ENCODE data around the gene SOX1.

DNA sequence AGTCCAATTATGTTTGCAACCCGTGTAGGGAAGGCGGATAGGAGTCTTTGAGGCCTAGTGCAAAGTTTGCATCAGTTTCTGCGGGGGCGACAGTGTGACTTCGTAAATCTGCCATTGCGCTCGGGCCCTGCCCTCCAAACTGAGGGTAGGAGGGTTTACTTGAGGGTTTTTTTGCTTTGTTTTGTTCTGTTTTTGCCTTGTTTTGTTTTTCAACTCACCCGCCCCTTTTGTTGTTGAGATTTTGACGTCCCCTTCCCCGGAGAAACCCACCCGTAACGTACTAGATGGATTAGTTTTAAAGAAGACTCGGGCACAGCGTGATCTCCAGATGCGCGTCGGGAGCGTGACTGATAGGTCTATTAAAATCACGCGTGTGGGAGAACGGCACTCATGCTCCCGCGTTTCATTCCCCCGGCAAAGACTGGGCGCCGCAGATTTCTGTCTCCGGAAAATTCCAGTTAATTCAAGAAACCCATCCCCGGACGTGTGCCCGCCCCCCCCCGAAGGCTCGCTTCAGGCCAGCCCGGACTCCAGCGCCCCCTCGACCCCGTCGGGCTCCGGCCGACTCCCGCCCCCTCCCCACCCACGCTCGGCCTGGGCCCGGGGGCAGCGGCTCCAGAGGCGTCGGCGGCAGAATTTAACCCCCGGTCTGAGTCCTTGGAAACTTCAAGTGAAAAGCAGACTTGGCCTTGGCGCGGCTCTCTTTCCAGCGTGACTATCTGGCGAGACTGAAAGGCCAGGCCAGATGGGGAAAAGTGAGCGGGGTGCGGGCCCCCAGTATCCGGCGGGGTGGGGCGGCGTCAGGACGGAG, 5.0 kb downstream of the SOX1 start:
- TF ChIP-seq, protein P1, sequence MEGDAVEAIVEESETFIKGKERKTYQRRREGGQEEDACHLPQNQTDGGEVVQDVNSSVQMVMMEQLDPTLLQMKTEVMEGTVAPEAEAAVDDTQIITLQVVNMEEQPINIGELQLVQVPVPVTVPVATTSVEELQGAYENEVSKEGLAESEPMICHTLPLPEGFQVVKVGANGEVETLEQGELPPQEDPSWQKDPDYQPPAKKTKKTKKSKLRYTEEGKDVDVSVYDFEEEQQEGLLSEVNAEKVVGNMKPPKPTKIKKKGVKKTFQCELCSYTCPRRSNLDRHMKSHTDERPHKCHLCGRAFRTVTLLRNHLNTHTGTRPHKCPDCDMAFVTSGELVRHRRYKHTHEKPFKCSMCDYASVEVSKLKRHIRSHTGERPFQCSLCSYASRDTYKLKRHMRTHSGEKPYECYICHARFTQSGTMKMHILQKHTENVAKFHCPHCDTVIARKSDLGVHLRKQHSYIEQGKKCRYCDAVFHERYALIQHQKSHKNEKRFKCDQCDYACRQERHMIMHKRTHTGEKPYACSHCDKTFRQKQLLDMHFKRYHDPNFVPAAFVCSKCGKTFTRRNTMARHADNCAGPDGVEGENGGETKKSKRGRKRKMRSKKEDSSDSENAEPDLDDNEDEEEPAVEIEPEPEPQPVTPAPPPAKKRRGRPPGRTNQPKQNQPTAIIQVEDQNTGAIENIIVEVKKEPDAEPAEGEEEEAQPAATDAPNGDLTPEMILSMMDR (IDR thresholded peaks at IDR 0.05) = no peak
- TF ChIP-seq POLR2A (IDR thresholded peaks at IDR 0.05) = no peak
- TF ChIP-seq EP300 (IDR thresholded peaks at IDR 0.05) = no peak
- TF ChIP-seq POLR2AphosphoS5 (IDR thresholded peaks at IDR 0.05) = no peak
